RCC 7860 (cell line): ENCODE results near the gene ERICH4.
"Not testable (repeated sequence)": the region's sequence is repeated elsewhere in the genome, so short reads cannot be mapped to it uniquely, and the experiment has no call there.

Experiments
- DNase-seq: peaks from one replicate; pipeline ENCODE4 v3.0.0-alpha.2; 2015; ENCODE audit warnings: low spot score
- FAIRE-seq: peaks from 2 replicates; lab custom pipeline; 2012; peaks lifted over from hg19 to GRCh38; lab: Jason Lieb, UNC

The ERICH4 gene

GRCh38 chr19:41463257-41464256 is 20.6 kb downstream of the ERICH4 start:
- DNase-seq, FAIRE-seq: not testable (repeated sequence)

GRCh38 chr19:41476583-41476982 is 33.6 kb downstream of the ERICH4 start:
- FAIRE-seq (no peak), DNase-seq (no peak)

- FAIRE-seq, result no peak
Observed at GRCh38 chr19:41478171-41478570, 35.2 kb downstream of the ERICH4 start.

GRCh38 chr19:41478875-41479756 is 36.2 kb downstream of the ERICH4 start:
- no peak for DNase-seq
- no peak for FAIRE-seq

More at GRCh38 chr19:41478171-41478570, 35.2 kb downstream of the ERICH4 start:
- no peak for DNase-seq

- no peak for DNase-seq
- FAIRE-seq, result no peak
Observed at GRCh38 chr19:41479757-41480191, 36.8 kb downstream of the ERICH4 start.

- no peak for FAIRE-seq
- no peak for DNase-seq
Observed at GRCh38 chr19:41480336-41480735, 37.4 kb downstream of the ERICH4 start.

GRCh38 chr19:41484822-41485221 is 41.9 kb downstream of the ERICH4 start:
- DNase-seq (no peak), FAIRE-seq (no peak)

- FAIRE-seq, DNase-seq: not testable (repeated sequence)
Observed at GRCh38 chr19:41486953-41487352, 44.0 kb downstream of the ERICH4 start.

- no peak for FAIRE-seq
- DNase-seq, result no peak
Observed at GRCh38 chr19:41492843-41493242, 49.9 kb downstream of the ERICH4 start.
